Heart left ventricle (tissue), 16 donors: ENCODE data around the gene GABPB1. TPM values are rescaled to one million over a fixed set of nuclear protein-coding genes. Genes with fewer than 3 reads are reported as not detected.
A peak's percentile ranks its signal among the peaks of the same experiment; 100 is the strongest.

ENCODE experiments used
- ATAC-seq, 4 donors: fragments of 200-7000 bp; cut with Tn5 transposase; one replicate each; pipeline ENCODE4 v1.9.1; 2020 to 2022; ENCODE audit warnings: moderate library complexity in 4 of 4, mild to moderate bottlenecking in 3 of 4, moderate number of reproducible peaks in 1 of 4
- DNase-seq, 5 donors: peaks; one replicate each; pipeline ENCODE4 v3.0.0-alpha.2; 2020
- H3K27ac ChIP-seq, 12 donors: fragments of 200-600 bp; sonication (generic) in 4 of 12; one replicate each; pipeline versions ENCODE4 v1.5.0 to v1.8.0; 2016 to 2022; ENCODE audit warnings: mild to moderate bottlenecking in 2 of 12
- H3K27me3 ChIP-seq, 9 donors: fragments of 200-600 bp; sonication (generic) in 2 of 9; one replicate each; pipeline versions ENCODE4 v1.5.1 to v1.8.0; 2016 to 2022; ENCODE audit warnings: mild to moderate bottlenecking in 3 of 9
- H3K36me3 ChIP-seq, 9 donors: fragments of 200-600 bp; sonication (generic) in 2 of 9; one replicate each; pipeline versions ENCODE4 v1.5.0 to v1.8.0; 2018 to 2022; ENCODE audit warnings: mild to moderate bottlenecking in 2 of 9
- H3K4me1 ChIP-seq, 12 donors: fragments of 200-600 bp; sonication (generic) in 4 of 12; one replicate each; pipeline versions ENCODE4 v1.5.0 to v1.8.0; 2016 to 2022; ENCODE audit warnings: mild to moderate bottlenecking in 3 of 12
- H3K4me3 ChIP-seq, 12 donors: fragments of 200-600 bp; sonication (generic) in 4 of 12; one replicate each; pipeline versions ENCODE4 v1.5.0 to v1.8.0; 2017 to 2022; ENCODE audit warnings: mild to moderate bottlenecking in 9 of 12, moderate library complexity in 4 of 12
- H3K9me3 ChIP-seq, 12 donors: fragments of 200-600 bp; sonication (generic) in 4 of 12; one replicate each; pipeline versions ENCODE4 v1.5.0 to v1.8.0; 2016 to 2022; ENCODE audit warnings: mild to moderate bottlenecking in 1 of 12
- CTCF ChIP-seq, 12 donors: fragments of 200-600 bp; sonication (generic) in 4 of 12; IDR thresholded peaks; one replicate each; pipeline versions ENCODE4 v1.5.0 to v1.8.0; 2018 to 2022; ENCODE audit warnings: antibody characterized with exemption in 12 of 12, mild to moderate bottlenecking in 5 of 12
- POLR2A ChIP-seq, 2 donors: fragments of 450-650 bp; IDR thresholded peaks; one replicate each; pipeline ENCODE4 v1.6.1; 2017; ENCODE audit warnings: antibody characterized with exemption in 2 of 2, mild to moderate bottlenecking in 2 of 2, moderate library complexity in 2 of 2
- WGBS, 4 donors: extraction: QIAGEN DNeasy Blood & Tissue Kit in 2 of 4; methylation state at CpG; one replicate each; pipeline versions ENCODE4 v1.1.5 to v1.1.7; 2013 to 2018; 5-methylcytosine and 5-hydroxymethylcytosine counted together
- intact Hi-C, 10 donors: fragments of 100-400 bp; cut with DNase I; formaldehyde crosslinking; loops; one replicate each; pipeline versions ENCODE4 v1.11.1 to v1.14.2; 2022
- polyA plus RNA-seq, 2 donors: library from polyadenylated mRNA; stranded (reverse); fragments of 200-250 nt; gene quantifications; one replicate each; pipeline ENCODE4 v1.2.3, GENCODE V29; 2013
- total RNA-seq, 9 donors: library from RNA; depleted of rRNA in 2 of 9; stranded (reverse); fragments of >200 nt in 2 of 9; fragmentation: NEBNext Ultra II Directional in 3 of 9; extraction: Animal tissue kit (Norgen Biotek cat#: 25700) in 3 of 9; gene quantifications; one replicate each; pipeline versions ENCODE4 v1.1.0 to v1.2.4, GENCODE V29; 2016 to 2023
- donor health status: ischemic (EF 13 %, LVEDD 7.1; RV severe dilation, severe dysfunction).
- donor health status: healthy with polysubstance abuse.
- donor health status: DM: no; HTN: yes; CAD: no.
- donor health status: DM: no; HTN: no; CAD: no.
- donor health status: ischemic (EF 25% LVEDD 6.9; RV normal size, moderate dysfunction).
- donor health status: ischemic (EF 25% LVEDD 5.7; RV mildly dilated, moderate dysfunction).
- donor health status: healthy.
- donor health status: DM: yes; HTN: yes; CAD: no.
- donor health status: ischemic (EF 35%, LVEDD 5.7; RV mildly dilated, moderate dysfunction).
- donor health status: nonischemic (EF 11% LVEDD 7.7; RV severe dilation, severe dysfunction).
- donor health status: DM: yes; HTN: yes; CAD: no.
- donor health status: PGD.
- donor health status: ischemic (EF 29% LVEDD 5.4; RV normal size, mild dysfunction).
- donor health status: nonischemic (EF 23%, LVEDD 6.1; RV moderate dilation, normal function).

Gene GABPB1
- total and polyA plus RNA-seq, 11 donors: 3.6 to 14.2 (median 9.6) TPM

- DNase-seq: no peak
- 59 to 68% (median 66%) methylated on average over 9 of the region's 9 CpGs for WGBS, 4 donors
- Histone ChIP-seq H3K27me3 (peaks cover 0 to 9% (median 0%) of the 10 kb centered on the region in 9 donors), H3K36me3 (no peaks in the 10 kb centered on the region), H3K4me1 (peaks cover 0 to 14% (median 0%) of the 10 kb centered on the region in 12 donors), H3K27ac (no peak within 1 kb of the TSS), H3K9me3 (peaks cover 0 to 6% (median 0%) of the 10 kb centered on the region in 12 donors), H3K4me3 (no peak within 1 kb of the TSS)
- intact Hi-C loops: no loop called here
- no peak for ATAC-seq
- TF ChIP-seq CTCF (IDR thresholded peaks at IDR 0.05): no peak
- TF ChIP-seq POLR2A (IDR thresholded peaks at IDR 0.05): no peak
These were observed 89.4 kb downstream of the GABPB1 start, which contains the start of gene HDC for GRCh38 chr15:50265620-50266019. Gene HDC (minus strand): TSS chr15:50265726. CDS start chr15:50265623, 103 bp downstream.

GRCh38 chr15:50262533-50262932 is 92.5 kb downstream of the GABPB1 start:
- 53 to 62% (median 59%) methylated on average over 4 of the region's 4 CpGs for WGBS, 4 donors
- peak in 1 of 4 donors; percentile 29 for ATAC-seq
- H3K4me1 ChIP-seq: peaks cover 0 to 22% (median 0%) of the 10 kb centered on the region in 12 donors
- peaks cover 0 to 7% (median 0%) of the 10 kb centered on the region in 9 donors for H3K27me3 ChIP-seq
- H3K27ac ChIP-seq: no peak overlapping the region
- peaks cover 0 to 4% (median 0%) of the 10 kb centered on the region in 12 donors for H3K9me3 ChIP-seq
- no peak for DNase-seq
- TF ChIP-seq CTCF (IDR thresholded peaks at IDR 0.05): no peak
- no peak for TF ChIP-seq POLR2A (IDR thresholded peaks at IDR 0.05)
- intact Hi-C loops: no loop called here
- H3K36me3 ChIP-seq: no peaks in the 10 kb centered on the region
- no peak overlapping the region for H3K4me3 ChIP-seq

- intact Hi-C loops: no loop called here
- Histone ChIP-seq H3K4me1 (peaks cover 0 to 22% (median 0%) of the 10 kb centered on the region in 12 donors), H3K27me3 (peaks cover 0 to 3% (median 0%) of the 10 kb centered on the region in 9 donors), H3K9me3 (no peaks in the 10 kb centered on the region), H3K4me3 (no peak overlapping the region), H3K36me3 (no peaks in the 10 kb centered on the region), H3K27ac (no peak overlapping the region)
- ATAC-seq: no peak
- DNase-seq: no peak
- TF ChIP-seq CTCF (IDR thresholded peaks at IDR 0.05) (no peak), POLR2A (IDR thresholded peaks at IDR 0.05) (no peak)
- WGBS, 4 donors: 81 to 93% (median 88%) methylated on average over 3 of the region's 3 CpGs
These were observed 93.0 kb downstream of the GABPB1 start for GRCh38 chr15:50261981-50262380.

GRCh38 chr15:50260969-50261496 is 94.0 kb downstream of the GABPB1 start:
- no peaks in the 10 kb centered on the region for H3K36me3 ChIP-seq
- DNase-seq (no peak), ATAC-seq (no peak)
- intact Hi-C loops: no loop called here
- peaks cover 0 to 3% (median 0%) of the 10 kb centered on the region in 9 donors for H3K27me3 ChIP-seq
- no peaks in the 10 kb centered on the region for H3K9me3 ChIP-seq
- 41 to 54% (median 51%) methylated on average over 2 of the region's 2 CpGs for WGBS, 4 donors
- H3K4me1 ChIP-seq: peaks cover 0 to 22% (median 0%) of the 10 kb centered on the region in 12 donors
- no peak overlapping the region for H3K27ac ChIP-seq
- TF ChIP-seq CTCF (IDR thresholded peaks at IDR 0.05) (no peak), POLR2A (IDR thresholded peaks at IDR 0.05) (no peak)
- no peak overlapping the region for H3K4me3 ChIP-seq
